Endodermal cell (in vitro differentiated cells): ENCODE results near the gene CLVS2. TPM values are rescaled to one million over a fixed set of nuclear protein-coding genes. Genes with fewer than 3 reads are reported as not detected.

ENCODE experiments used
- DNase-seq: peaks from one replicate; pipeline ENCODE4 v3.0.0-alpha.2; 2017
- H3K27ac ChIP-seq: 2 replicates; pipeline ENCODE4 v1.5.1; 2013; ENCODE audit warnings: mild to moderate bottlenecking, low read depth, low read length, moderate library complexity
- H3K27me3 ChIP-seq: 2 replicates; pipeline ENCODE4 v1.6.1; 2013; ENCODE audit warnings: mild to moderate bottlenecking, low read length, moderate library complexity; ENCODE audit not compliant: insufficient read depth, control insufficient read depth, poor library complexity, severe bottlenecking
- H3K36me3 ChIP-seq: 2 replicates; pipeline ENCODE4 v1.7.0; 2013; ENCODE audit warnings: mild to moderate bottlenecking, low read length, moderate library complexity; ENCODE audit not compliant: control insufficient read depth, insufficient read depth
- H3K4me1 ChIP-seq: one replicate; pipeline ENCODE4 v1.7.0; 2013; ENCODE audit warnings: low read length; ENCODE audit not compliant: control insufficient read depth, insufficient read depth
- H3K4me3 ChIP-seq: 2 replicates; pipeline ENCODE4 v1.5.1; 2013; ENCODE audit warnings: mild to moderate bottlenecking, low read length, moderate library complexity
- H3K9ac ChIP-seq: 2 replicates; pipeline ENCODE4 v1.6.1; 2013; ENCODE audit warnings: mild to moderate bottlenecking, low read length, moderate library complexity; ENCODE audit not compliant: poor library complexity, severe bottlenecking; ENCODE audit errors: extremely low read depth
- H3K9me3 ChIP-seq: 2 replicates; pipeline ENCODE4 v1.6.1; 2013; ENCODE audit warnings: mild to moderate bottlenecking, low read length, moderate library complexity; ENCODE audit not compliant: control insufficient read depth
- H3K27ac Mint-ChIP-seq: 2 replicates; pipeline ENCODE4 v1.8.0; 2020; ENCODE audit warnings: mixed read lengths
- H3K27me3 Mint-ChIP-seq: 2 replicates; pipeline ENCODE4 v1.8.0; 2021; ENCODE audit warnings: mild to moderate bottlenecking, mixed read lengths; ENCODE audit not compliant: insufficient read depth
- H3K36me3 Mint-ChIP-seq: 2 replicates; pipeline ENCODE4 v1.8.0; 2020; ENCODE audit warnings: low read depth, mixed read lengths
- H3K4me1 Mint-ChIP-seq: 2 replicates; pipeline ENCODE4 v1.8.0; 2020; ENCODE audit warnings: mixed read lengths
- H3K4me3 Mint-ChIP-seq: 2 replicates; pipeline ENCODE4 v1.8.0; 2020; ENCODE audit warnings: mild to moderate bottlenecking, moderate library complexity, mixed read lengths
- H3K9me3 Mint-ChIP-seq: 2 replicates; pipeline ENCODE4 v1.8.0; 2020; ENCODE audit warnings: mild to moderate bottlenecking, mixed read lengths
- WGBS, 2 experiments: methylation state at CpG; one replicate each; pipeline versions ENCODE4 v1.1.5 to v1.1.7; 2013; ENCODE audit warnings: missing lambda C conversion rate in 2 of 2, mixed read lengths in 1 of 2; ENCODE audit not compliant: insufficient coverage in 1 of 2, insufficient read length in 1 of 2; 5-methylcytosine and 5-hydroxymethylcytosine counted together
- total RNA-seq, 2 donors: library from RNA; stranded (reverse); fragmentation: NEBNext Ultra II Directional in 1 of 2; extraction: Animal tissue kit (Norgen Biotek cat#: 25700) in 1 of 2; gene quantifications; 2 replicates in 1 of 2; 3 replicates in 1 of 2; pipeline ENCODE4 v1.2.1, GENCODE V29; 2021
- TF ChIP-seq, protein P1 (sequence below): fragments of 200-600 bp; sonication (generic); conservative IDR thresholded peaks from 2 replicates; pipeline ENCODE4 v1.5.0; 2021; ENCODE audit warnings: antibody characterized with exemption, mild to moderate bottlenecking

CLVS2 gene
- total RNA-seq, 2 donors from 2014 or later, result 38.9 to 48.1 TPM

DNA sequence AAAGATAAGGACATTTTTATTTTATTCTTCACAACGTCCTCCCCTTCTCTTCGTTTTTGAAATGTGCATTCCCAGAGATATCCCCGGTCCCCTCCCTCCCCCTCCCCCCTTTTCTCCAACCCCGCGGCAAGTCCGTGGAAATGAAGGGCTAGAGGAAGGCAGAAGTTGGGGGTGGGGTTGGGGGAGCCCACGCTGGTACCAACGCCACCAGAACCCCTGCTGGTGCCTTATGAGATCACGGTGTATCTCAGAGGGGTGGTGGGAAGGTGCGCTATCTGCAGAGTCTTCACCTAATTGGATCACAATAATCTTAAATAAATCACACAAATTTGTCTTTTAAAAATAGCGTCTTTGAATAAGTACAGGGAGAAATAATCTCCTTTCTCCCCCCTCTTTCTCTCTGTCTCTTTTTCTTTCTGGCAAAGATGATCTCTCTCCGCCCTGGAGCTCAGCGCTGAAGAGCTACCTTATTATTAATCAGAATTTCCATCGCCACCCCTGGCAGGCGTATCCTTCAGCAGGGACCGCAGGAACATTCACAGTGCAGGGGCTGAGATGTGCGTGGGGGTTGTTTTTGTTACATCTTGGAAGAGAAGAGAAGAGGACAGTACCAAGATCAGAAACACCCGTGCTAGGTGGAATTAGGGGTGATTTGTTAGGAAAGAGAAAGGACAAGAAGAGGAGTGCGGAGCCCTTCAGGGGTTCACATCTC lies 915 bp downstream of the CLVS2 start:
- no peaks in the 10 kb centered on the region for H3K4me1 ChIP-seq
- Mint-ChIP-seq H3K4me3 (peak overlapping the region; percentile 82), H3K9me3 (no peaks in the 10 kb centered on the region), H3K27ac (peak overlapping the region; percentile 68), H3K27me3 (peaks cover 41% of the 10 kb centered on the region), H3K4me1 (peaks cover 32% of the 10 kb centered on the region), H3K36me3 (peaks cover 4% of the 10 kb centered on the region)
- TF ChIP-seq, protein P1, sequence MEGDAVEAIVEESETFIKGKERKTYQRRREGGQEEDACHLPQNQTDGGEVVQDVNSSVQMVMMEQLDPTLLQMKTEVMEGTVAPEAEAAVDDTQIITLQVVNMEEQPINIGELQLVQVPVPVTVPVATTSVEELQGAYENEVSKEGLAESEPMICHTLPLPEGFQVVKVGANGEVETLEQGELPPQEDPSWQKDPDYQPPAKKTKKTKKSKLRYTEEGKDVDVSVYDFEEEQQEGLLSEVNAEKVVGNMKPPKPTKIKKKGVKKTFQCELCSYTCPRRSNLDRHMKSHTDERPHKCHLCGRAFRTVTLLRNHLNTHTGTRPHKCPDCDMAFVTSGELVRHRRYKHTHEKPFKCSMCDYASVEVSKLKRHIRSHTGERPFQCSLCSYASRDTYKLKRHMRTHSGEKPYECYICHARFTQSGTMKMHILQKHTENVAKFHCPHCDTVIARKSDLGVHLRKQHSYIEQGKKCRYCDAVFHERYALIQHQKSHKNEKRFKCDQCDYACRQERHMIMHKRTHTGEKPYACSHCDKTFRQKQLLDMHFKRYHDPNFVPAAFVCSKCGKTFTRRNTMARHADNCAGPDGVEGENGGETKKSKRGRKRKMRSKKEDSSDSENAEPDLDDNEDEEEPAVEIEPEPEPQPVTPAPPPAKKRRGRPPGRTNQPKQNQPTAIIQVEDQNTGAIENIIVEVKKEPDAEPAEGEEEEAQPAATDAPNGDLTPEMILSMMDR, result no peak
- H3K27ac ChIP-seq, result no peak overlapping the region
- no peaks in the 10 kb centered on the region for H3K9me3 ChIP-seq
- WGBS, 2 experiments, result 29 to 59% methylated on average over 7 to 16 of the region's 19 CpGs
- no peak for DNase-seq
- H3K36me3 ChIP-seq, result peaks cover 2% of the 10 kb centered on the region
- H3K9ac ChIP-seq, result peak overlapping the region; percentile 75
- H3K27me3 ChIP-seq, result no peaks in the 10 kb centered on the region
- peak overlapping the region; percentile 88 for H3K4me3 ChIP-seq

DNA sequence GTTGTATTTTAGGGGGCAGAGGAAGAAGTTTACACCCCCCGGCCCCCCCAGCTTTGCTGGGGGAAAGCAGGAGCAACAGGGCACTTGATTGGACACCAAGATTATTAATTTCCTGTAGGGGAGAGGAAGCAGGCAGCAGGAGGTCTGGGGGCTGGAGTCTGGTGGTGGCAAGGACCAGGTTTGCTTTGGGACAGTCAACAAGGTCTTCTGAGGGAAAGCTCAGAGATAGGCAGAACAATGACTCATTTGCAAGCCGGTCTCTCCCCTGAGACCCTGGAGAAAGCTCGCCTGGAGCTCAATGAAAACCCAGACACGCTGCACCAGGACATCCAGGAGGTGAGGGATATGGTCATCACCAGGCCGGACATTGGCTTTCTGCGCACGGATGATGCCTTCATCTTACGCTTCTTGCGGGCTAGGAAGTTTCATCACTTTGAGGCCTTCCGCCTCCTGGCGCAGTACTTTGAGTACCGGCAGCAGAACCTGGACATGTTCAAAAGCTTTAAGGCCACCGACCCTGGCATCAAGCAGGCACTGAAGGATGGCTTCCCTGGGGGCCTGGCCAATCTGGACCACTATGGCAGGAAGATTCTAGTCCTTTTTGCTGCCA lies 1.6 kb downstream of the CLVS2 start:
- no peaks in the 10 kb centered on the region for H3K27me3 ChIP-seq
- Mint-ChIP-seq H3K36me3 (peaks cover 4% of the 10 kb centered on the region), H3K9me3 (no peaks in the 10 kb centered on the region), H3K27me3 (peaks cover 35% of the 10 kb centered on the region), H3K4me3 (peak overlapping the region; percentile 82), H3K4me1 (peaks cover 32% of the 10 kb centered on the region), H3K27ac (peak overlapping the region; percentile 68)
- H3K36me3 ChIP-seq, result peaks cover 5% of the 10 kb centered on the region
- H3K9me3 ChIP-seq, result no peaks in the 10 kb centered on the region
- peak overlapping the region; percentile 8 for H3K9ac ChIP-seq
- 73 to 92% methylated on average over 12 to 13 of the region's 13 CpGs for WGBS, 2 experiments
- no peak overlapping the region for H3K27ac ChIP-seq
- TF ChIP-seq, protein P1, result no peak
- DNase-seq, result peak; percentile 61
- H3K4me1 ChIP-seq, result no peaks in the 10 kb centered on the region
- H3K4me3 ChIP-seq, result peak overlapping the region; percentile 88

DNA sequence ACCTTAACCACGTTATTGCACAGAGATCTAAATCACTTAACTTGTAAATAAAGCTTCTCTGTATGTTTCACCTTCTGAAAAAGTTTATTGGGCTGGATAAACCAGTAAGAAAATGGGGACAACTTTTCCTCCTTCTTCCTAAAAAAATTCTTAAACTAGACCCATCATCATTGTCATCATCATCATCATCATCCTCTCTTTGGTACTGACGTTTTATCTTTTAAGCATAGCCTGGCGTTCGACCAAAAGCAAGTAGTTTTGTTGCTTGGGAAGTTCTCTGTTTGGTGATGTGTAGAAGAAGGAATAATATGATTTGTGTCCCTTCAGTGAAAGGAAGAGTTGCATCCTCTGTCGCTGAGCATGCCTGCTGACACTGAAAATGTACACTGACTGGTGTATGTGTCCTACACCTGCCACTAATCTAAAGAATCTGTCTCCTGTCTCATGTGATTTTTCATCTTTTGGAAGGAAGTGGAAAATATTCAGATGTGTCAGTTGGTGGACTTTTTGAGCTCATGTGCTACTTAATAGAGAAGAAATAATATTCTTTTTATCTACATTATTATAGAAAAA lies 2.5 kb downstream of the CLVS2 start:
- no peak for DNase-seq
- Histone ChIP-seq H3K27ac (no peak overlapping the region), H3K9ac (no peak overlapping the region), H3K4me3 (peak overlapping the region; percentile 88), H3K36me3 (peaks cover 14% of the 10 kb centered on the region), H3K27me3 (no peaks in the 10 kb centered on the region), H3K9me3 (no peaks in the 10 kb centered on the region), H3K4me1 (no peaks in the 10 kb centered on the region)
- TF ChIP-seq, protein P1, result no peak
- Mint-ChIP-seq H3K4me1 (peaks cover 35% of the 10 kb centered on the region), H3K27ac (no peak overlapping the region), H3K4me3 (peak overlapping the region; percentile 82), H3K36me3 (peaks cover 7% of the 10 kb centered on the region), H3K9me3 (no peaks in the 10 kb centered on the region), H3K27me3 (peaks cover 31% of the 10 kb centered on the region)
- 77 to 83% methylated on average over 1 to 5 of the region's 5 CpGs for WGBS, 2 experiments
